ENCODE data around the gene AANAT.

Gene AANAT

GRCh38 chr17:76492989-76493501 lies 25.6 kb downstream of the AANAT start:
- peak; percentile 57 for DNase-seq (ENCODE audit: low read depth)
- no peak for TF ChIP-seq CTCF (IDR thresholded peaks at IDR 0.05; ENCODE audit: control insufficient read depth, insufficient read depth, low read depth, low read length, missing control alignments)
- H3K4me3 ChIP-seq (ENCODE audit: control insufficient read depth, low read depth, low read length), result no peak overlapping the region

GRCh38 chr17:76493505-76494167 lies 26.2 kb downstream of the AANAT start:
- TF ChIP-seq CTCF (IDR thresholded peaks at IDR 0.05; ENCODE audit: control insufficient read depth, insufficient read depth, low read depth, low read length, missing control alignments), result no peak
- H3K4me3 ChIP-seq (ENCODE audit: control insufficient read depth, low read depth, low read length), result no peak overlapping the region
- no peak for DNase-seq (ENCODE audit: low read depth)

- TF ChIP-seq CTCF (IDR thresholded peaks at IDR 0.05; ENCODE audit: control insufficient read depth, insufficient read depth, low read depth, low read length, missing control alignments), result no peak
- no peak overlapping the region for H3K4me3 ChIP-seq (ENCODE audit: control insufficient read depth, low read depth, low read length)
- DNase-seq (ENCODE audit: low read depth), result no peak
These were observed 28.4 kb downstream of the AANAT start for GRCh38 chr17:76495663-76496400.

GRCh38 chr17:76496464-76496863 lies 29.1 kb downstream of the AANAT start:
- TF ChIP-seq CTCF (IDR thresholded peaks at IDR 0.05; ENCODE audit: control insufficient read depth, insufficient read depth, low read depth, low read length, missing control alignments), result no peak
- no peak for DNase-seq (ENCODE audit: low read depth)

GRCh38 chr17:76497699-76497978 lies 30.2 kb downstream of the AANAT start:
- peak overlapping the region; percentile 0; the same call in 1 of the 2 replicates for H3K4me3 ChIP-seq (ENCODE audit: control insufficient read depth, low read depth, low read length)
- no peak for DNase-seq (ENCODE audit: low read depth)
- TF ChIP-seq CTCF (IDR thresholded peaks at IDR 0.05; ENCODE audit: control insufficient read depth, insufficient read depth, low read depth, low read length, missing control alignments), result no peak

More at GRCh38 chr17:76496464-76496863, 29.1 kb downstream of the AANAT start:
- H3K4me3 ChIP-seq (ENCODE audit: control insufficient read depth, low read depth, low read length), result no peak overlapping the region

- H3K4me3 ChIP-seq (ENCODE audit: control insufficient read depth, low read depth, low read length), result peak overlapping the region; percentile 0
- TF ChIP-seq CTCF (IDR thresholded peaks at IDR 0.05; ENCODE audit: control insufficient read depth, insufficient read depth, low read depth, low read length, missing control alignments), result no peak
- peak; percentile 35 for DNase-seq (ENCODE audit: low read depth)
These were observed 30.8 kb downstream of the AANAT start for GRCh38 chr17:76497979-76498875.
